Neural crest cell (in vitro differentiated cells): ENCODE data around the gene FYCO1. TPM values are rescaled to one million over a fixed set of nuclear protein-coding genes. Genes with fewer than 3 reads are reported as not detected.

ENCODE experiments used
- DNase-seq: peaks from one replicate; pipeline ENCODE4 v3.0.0; 2021; ENCODE audit warnings: low read depth, mixed read lengths, low spot score
- H3K27ac Mint-ChIP-seq: one replicate; pipeline ENCODE4 v1.8.0; 2021; ENCODE audit warnings: mild to moderate bottlenecking, mixed read lengths; ENCODE audit not compliant: unreplicated experiment
- H3K27me3 Mint-ChIP-seq: 2 replicates; pipeline ENCODE4 v1.8.0; 2021; ENCODE audit warnings: low read depth, mild to moderate bottlenecking, mixed read lengths
- H3K36me3 Mint-ChIP-seq: 2 replicates; pipeline ENCODE4 v1.8.0; 2021; ENCODE audit warnings: low read depth, mild to moderate bottlenecking, mixed read lengths
- H3K4me1 Mint-ChIP-seq: 2 replicates; pipeline ENCODE4 v1.8.0; 2021; ENCODE audit warnings: mixed read lengths
- H3K4me3 Mint-ChIP-seq: one replicate; pipeline ENCODE4 v1.8.0; 2021; ENCODE audit warnings: mild to moderate bottlenecking, mixed read lengths
- H3K9me3 Mint-ChIP-seq: 2 replicates; pipeline ENCODE4 v1.8.0; 2021; ENCODE audit warnings: mixed read lengths
- CTCF ChIP-seq: fragments of 200-600 bp; sonication (generic); conservative IDR thresholded peaks from 2 replicates; pipeline ENCODE4 v1.5.0; 2021; ENCODE audit warnings: antibody characterized with exemption, mild to moderate bottlenecking
- total RNA-seq: library from RNA; stranded (reverse); gene quantifications from 2 replicates; pipeline ENCODE4 v1.2.1, GENCODE V29; 2021

Gene FYCO1
- total RNA-seq, 1 donor from 2014 or later = 9.7 TPM

- Mint-ChIP-seq H3K4me3 (peak overlapping the region; percentile 90), H3K27ac (peak overlapping the region; percentile 81), H3K4me1 (peaks cover 12% of the 10 kb centered on the region), H3K9me3 (no peaks in the 10 kb centered on the region), H3K36me3 (peaks cover 4% of the 10 kb centered on the region), H3K27me3 (peaks cover 23% of the 10 kb centered on the region)
- TF ChIP-seq CTCF = no peak
- DNase-seq = no peak
Observed at GRCh38 chr3:45994419-45995235, 997 bp downstream of the FYCO1 start.

- Mint-ChIP-seq H3K4me1 (peaks cover 12% of the 10 kb centered on the region), H3K9me3 (no peaks in the 10 kb centered on the region), H3K27ac (no peak overlapping the region), H3K4me3 (peak overlapping the region; percentile 77), H3K36me3 (peaks cover 4% of the 10 kb centered on the region), H3K27me3 (peaks cover 15% of the 10 kb centered on the region)
- no peak for DNase-seq
- no peak for TF ChIP-seq CTCF
Observed at GRCh38 chr3:45993421-45994027, 2.1 kb downstream of the FYCO1 start.

- Mint-ChIP-seq H3K4me3 (peak overlapping the region; percentile 77), H3K27ac (no peak overlapping the region), H3K27me3 (peaks cover 8% of the 10 kb centered on the region), H3K36me3 (peaks cover 4% of the 10 kb centered on the region), H3K4me1 (peaks cover 18% of the 10 kb centered on the region), H3K9me3 (no peaks in the 10 kb centered on the region)
- no peak for TF ChIP-seq CTCF
- DNase-seq = no peak
Observed at GRCh38 chr3:45992821-45993221, 2.8 kb downstream of the FYCO1 start.

GRCh38 chr3:45992133-45992729 is 3.4 kb downstream of the FYCO1 start:
- H3K36me3 Mint-ChIP-seq = peaks cover 4% of the 10 kb centered on the region
- no peak for TF ChIP-seq CTCF
- no peak overlapping the region for H3K27ac Mint-ChIP-seq
- H3K9me3 Mint-ChIP-seq = no peaks in the 10 kb centered on the region
- H3K4me1 Mint-ChIP-seq = peaks cover 21% of the 10 kb centered on the region
- peaks cover 7% of the 10 kb centered on the region for H3K27me3 Mint-ChIP-seq
- H3K4me3 Mint-ChIP-seq = no peak overlapping the region
- DNase-seq = no peak

- Mint-ChIP-seq H3K4me3 (no peak overlapping the region), H3K27ac (no peak overlapping the region), H3K4me1 (peaks cover 27% of the 10 kb centered on the region), H3K36me3 (peaks cover 4% of the 10 kb centered on the region), H3K9me3 (no peaks in the 10 kb centered on the region), H3K27me3 (no peaks in the 10 kb centered on the region)
- no peak for DNase-seq
- TF ChIP-seq CTCF = no peak
Observed at GRCh38 chr3:45991341-45991740, 4.3 kb downstream of the FYCO1 start.
